ENCODE data around the gene CLEC1A. TPM values are rescaled to one million over a fixed set of nuclear protein-coding genes. Genes with fewer than 3 reads are reported as not detected.
"Not testable (repeated sequence)": the region's sequence is repeated elsewhere in the genome, so short reads cannot be mapped to it uniquely, and the experiment has no call there.

The CLEC1A gene
- total RNA-seq, 2 experiments from 2014 or later = not detected

GRCh38 chr12:10027311-10027710, 71.5 kb downstream of the CLEC1A start:
- Histone ChIP-seq H3K79me2 (ENCODE audit: insufficient read depth, low read depth, low read length) (no peaks in the 10 kb centered on the region), H3K4me2 (ENCODE audit: low read length) (no peak overlapping the region), H2AFZ (ENCODE audit: low read length) (no peak overlapping the region), H4K20me1 (ENCODE audit: insufficient read depth, low read length) (no peaks in the 10 kb centered on the region), H3K9me3 (ENCODE audit: low read length) (no peaks in the 10 kb centered on the region), H3K27ac (ENCODE audit: low read depth, low read length, poor library complexity, severe bottlenecking) (no peak overlapping the region), H3K4me1 (ENCODE audit: insufficient read depth, low read length, poor library complexity, severe bottlenecking) (no peaks in the 10 kb centered on the region), H3K9me2 (ENCODE audit: insufficient read depth, low read length) (no peaks in the 10 kb centered on the region), H3K36me3 (ENCODE audit: insufficient read depth, low read length) (no peaks in the 10 kb centered on the region), H3K4me3 (ENCODE audit: low read depth, low read length, poor library complexity, severe bottlenecking) (no peak overlapping the region)
- intact Hi-C loops (cut with micrococcal nuclease; ENCODE audit: unreplicated experiment) = no loop called here
- no peak for TF ChIP-seq CTCF (conservative IDR thresholded peaks at IDR 0.05; ENCODE audit: low read length)
- TF ChIP-seq EZH2phosphoT487 (IDR thresholded peaks at IDR 0.05; ENCODE audit: borderline replicate concordance, low read depth, low read length) = no peak
- no TSS peak for BruUV-seq (replicated peaks)
- ChIA-PET POLR2A (no interaction called here), CTCF (ENCODE audit: unreplicated experiment) (no interaction called here)
- no peak for DNase-seq (ENCODE audit: low spot score)

- H3K9me2 ChIP-seq (ENCODE audit: insufficient read depth, low read length); BruUV-seq (replicated peaks); H4K20me1 ChIP-seq (ENCODE audit: insufficient read depth, low read length); H3K36me3 ChIP-seq (ENCODE audit: insufficient read depth, low read length); H3K4me3 ChIP-seq (ENCODE audit: low read depth, low read length, poor library complexity, severe bottlenecking); H3K79me2 ChIP-seq (ENCODE audit: insufficient read depth, low read depth, low read length); H3K27ac ChIP-seq (ENCODE audit: low read depth, low read length, poor library complexity, severe bottlenecking); H3K4me1 ChIP-seq (ENCODE audit: insufficient read depth, low read length, poor library complexity, severe bottlenecking); POLR2A ChIA-PET; CTCF ChIA-PET (ENCODE audit: unreplicated experiment); intact Hi-C loops (cut with micrococcal nuclease; ENCODE audit: unreplicated experiment); H2AFZ ChIP-seq (ENCODE audit: low read length); H3K9me3 ChIP-seq (ENCODE audit: low read length); DNase-seq (ENCODE audit: low spot score); H3K4me2 ChIP-seq (ENCODE audit: low read length): not testable (repeated sequence)
These were observed 72.1 kb downstream of the CLEC1A start for GRCh38 chr12:10026666-10027065.

GRCh38 chr12:10025236-10025635, 73.5 kb downstream of the CLEC1A start:
- no peaks in the 10 kb centered on the region for H3K36me3 ChIP-seq (ENCODE audit: insufficient read depth, low read length)
- H3K4me1 ChIP-seq (ENCODE audit: insufficient read depth, low read length, poor library complexity, severe bottlenecking) = no peaks in the 10 kb centered on the region
- no TSS peak for BruUV-seq (replicated peaks)
- H3K27ac ChIP-seq (ENCODE audit: low read depth, low read length, poor library complexity, severe bottlenecking) = no peak overlapping the region
- no peaks in the 10 kb centered on the region for H4K20me1 ChIP-seq (ENCODE audit: insufficient read depth, low read length)
- CTCF ChIA-PET (ENCODE audit: unreplicated experiment) = no interaction called here
- intact Hi-C loops (cut with micrococcal nuclease; ENCODE audit: unreplicated experiment) = no loop called here
- no peaks in the 10 kb centered on the region for H3K9me2 ChIP-seq (ENCODE audit: insufficient read depth, low read length)
- no peak overlapping the region for H3K4me3 ChIP-seq (ENCODE audit: low read depth, low read length, poor library complexity, severe bottlenecking)
- no peak overlapping the region for H3K4me2 ChIP-seq (ENCODE audit: low read length)
- no peaks in the 10 kb centered on the region for H3K9me3 ChIP-seq (ENCODE audit: low read length)
- POLR2A ChIA-PET = interaction anchor here (0.6 to 0.8 kb wide), 2 partner anchors 14 to 425 kb away, joined by 3 to 4 read pairs; no protein-coding TSS in a partner anchor
- no peaks in the 10 kb centered on the region for H3K79me2 ChIP-seq (ENCODE audit: insufficient read depth, low read depth, low read length)
- no peak overlapping the region for H2AFZ ChIP-seq (ENCODE audit: low read length)
- DNase-seq (ENCODE audit: low spot score) = no peak
- no peak for TF ChIP-seq CTCF (conservative IDR thresholded peaks at IDR 0.05; ENCODE audit: low read length)
- no peak for TF ChIP-seq EZH2phosphoT487 (IDR thresholded peaks at IDR 0.05; ENCODE audit: borderline replicate concordance, low read depth, low read length)
